Smooth muscle cell of the brain vasculature (primary cell): ENCODE data around the gene TNS3.

ENCODE experiments used
- DNase-seq: peaks from one replicate; pipeline ENCODE4 v3.0.0-alpha.2; 2012; ENCODE audit warnings: low read depth, low spot score

The TNS3 gene

DNA sequence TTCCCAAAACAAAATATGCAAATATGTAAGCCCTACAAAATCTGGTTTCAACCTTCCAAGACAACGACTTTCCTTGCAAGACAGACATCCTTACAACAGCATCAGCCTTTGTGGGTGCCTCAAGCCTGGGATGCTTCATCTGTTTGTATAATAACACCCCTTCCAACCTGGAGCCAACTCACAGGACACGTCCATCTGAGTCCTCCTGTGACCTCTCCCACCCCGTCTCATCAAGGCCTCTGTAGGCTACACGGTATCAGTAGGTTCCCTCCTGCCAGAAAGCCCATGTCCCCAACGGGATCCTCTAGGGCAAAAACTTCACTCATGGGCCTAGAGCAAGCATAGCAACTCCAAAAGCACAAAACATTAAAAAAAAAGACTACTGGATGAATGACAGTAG lies 173.2 kb downstream of the TNS3 start:
- DNase-seq = no peak

DNA sequence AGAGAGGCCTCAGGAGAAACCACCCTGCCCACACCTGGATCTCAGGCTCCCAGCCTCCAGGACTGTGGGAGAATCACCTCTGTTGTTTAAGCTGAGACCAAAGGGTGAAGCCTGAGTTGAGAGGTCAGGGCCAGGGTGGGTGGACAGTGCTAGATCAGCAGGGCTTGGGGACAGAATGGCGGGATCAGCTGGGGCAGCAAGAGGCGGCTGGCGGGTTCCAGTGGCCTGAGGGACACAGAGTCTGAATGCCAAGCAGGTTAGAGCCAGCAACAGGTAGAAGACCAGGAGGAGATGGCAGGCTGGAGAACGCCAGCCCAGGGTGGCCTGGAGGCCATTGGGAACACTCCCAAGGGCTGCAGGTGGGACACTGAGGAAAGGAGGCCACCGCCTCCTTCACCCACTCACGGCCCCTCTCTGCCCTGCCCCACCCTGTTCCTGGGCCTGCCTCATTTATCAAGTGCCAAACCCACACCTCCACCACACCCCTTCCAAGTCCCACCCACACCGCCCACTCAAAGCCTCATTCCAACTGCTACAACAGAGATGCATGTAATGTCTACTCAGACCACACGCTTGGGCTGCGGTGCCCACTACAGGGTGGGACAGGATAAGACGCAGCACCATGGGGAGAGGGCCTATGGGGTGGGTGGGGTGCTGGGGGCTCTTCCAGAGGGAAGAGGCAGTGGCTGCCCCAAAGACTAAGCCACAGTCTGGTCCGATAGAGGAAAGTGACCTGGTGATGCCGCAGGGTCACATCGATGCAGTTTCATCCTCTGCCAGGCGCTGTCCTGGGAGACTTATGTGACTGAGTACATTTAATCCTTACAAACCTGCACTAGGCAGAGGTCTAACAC lies 173.9 kb downstream of the TNS3 start:
- no peak for DNase-seq

DNA sequence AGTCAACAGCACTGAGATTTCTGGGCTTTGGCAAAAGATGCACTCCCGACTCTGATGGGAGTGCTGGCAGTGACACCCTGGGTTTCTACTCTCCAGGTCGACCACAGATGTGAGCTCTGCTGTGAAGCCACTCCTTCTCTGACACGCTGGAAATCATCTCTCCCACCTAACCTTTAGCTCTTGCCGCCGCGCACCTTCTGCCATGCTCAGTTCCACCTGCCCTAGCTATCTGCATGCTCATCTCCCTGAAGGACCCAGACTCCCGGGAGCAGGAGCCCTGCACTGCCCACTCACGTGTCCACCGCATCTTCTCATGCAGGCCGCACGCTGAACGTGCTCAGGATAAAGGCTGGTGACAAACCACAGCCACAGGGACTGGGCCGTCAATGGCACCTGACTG lies 174.8 kb downstream of the TNS3 start:
- no peak for DNase-seq

DNA sequence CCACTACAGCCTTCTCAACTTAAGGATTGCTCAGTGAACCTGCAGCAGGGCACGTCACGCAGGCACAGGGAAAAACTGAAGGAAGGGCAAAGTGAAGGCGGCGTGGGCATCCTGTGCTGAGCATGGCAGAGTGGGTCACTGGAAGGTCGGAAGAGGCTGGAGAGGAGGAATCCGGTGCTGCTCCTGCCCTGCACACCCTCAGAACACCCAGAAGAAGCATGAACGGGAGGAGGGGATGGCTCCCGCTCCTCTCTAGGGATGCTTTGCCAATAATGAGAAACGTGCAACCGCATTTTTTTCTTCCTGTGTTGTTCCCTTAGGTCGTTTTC lies 175.1 kb downstream of the TNS3 start:
- no peak for DNase-seq

DNA sequence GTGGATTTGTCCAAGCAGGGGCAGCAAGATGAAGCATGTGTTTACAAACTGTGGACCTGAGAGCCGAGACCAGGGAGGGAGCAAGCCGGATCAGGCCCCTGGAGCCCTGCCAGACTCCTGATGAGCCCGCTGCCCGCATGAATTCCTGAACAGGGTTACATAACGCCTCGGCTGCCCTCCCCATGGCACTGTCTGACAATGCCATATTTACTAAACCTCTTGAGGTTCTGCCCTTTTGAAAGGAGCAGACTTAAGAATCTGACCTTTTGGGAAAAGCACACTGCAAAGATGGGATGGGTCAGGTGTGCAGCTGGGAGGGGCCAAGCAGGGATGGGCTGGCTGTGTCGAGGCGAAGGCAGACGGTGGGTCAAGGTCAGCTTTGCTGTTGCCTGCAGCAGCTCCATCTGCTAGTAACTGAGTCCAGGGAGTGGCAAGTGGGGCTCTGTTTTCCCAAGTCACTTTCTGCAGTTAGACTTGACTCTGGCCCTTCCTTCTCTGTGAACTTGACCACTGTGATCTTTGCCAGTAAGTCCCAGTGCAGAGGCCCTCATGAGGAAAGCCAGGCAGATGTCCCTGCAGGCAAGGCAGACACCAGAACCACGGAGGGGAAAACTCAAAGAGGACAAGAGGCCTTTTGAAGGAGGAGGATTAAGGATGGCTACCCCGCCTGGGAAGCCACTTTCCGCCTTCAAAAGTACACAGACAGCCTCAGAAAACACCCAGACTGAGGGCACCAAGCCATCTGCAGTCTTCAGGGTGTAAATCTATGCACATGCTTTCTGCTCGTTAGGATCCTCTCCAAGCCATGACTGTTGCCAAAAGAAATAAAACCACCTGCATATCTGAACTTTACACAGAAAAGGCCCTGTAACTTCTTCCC lies 175.8 kb downstream of the TNS3 start:
- no peak for DNase-seq

DNA sequence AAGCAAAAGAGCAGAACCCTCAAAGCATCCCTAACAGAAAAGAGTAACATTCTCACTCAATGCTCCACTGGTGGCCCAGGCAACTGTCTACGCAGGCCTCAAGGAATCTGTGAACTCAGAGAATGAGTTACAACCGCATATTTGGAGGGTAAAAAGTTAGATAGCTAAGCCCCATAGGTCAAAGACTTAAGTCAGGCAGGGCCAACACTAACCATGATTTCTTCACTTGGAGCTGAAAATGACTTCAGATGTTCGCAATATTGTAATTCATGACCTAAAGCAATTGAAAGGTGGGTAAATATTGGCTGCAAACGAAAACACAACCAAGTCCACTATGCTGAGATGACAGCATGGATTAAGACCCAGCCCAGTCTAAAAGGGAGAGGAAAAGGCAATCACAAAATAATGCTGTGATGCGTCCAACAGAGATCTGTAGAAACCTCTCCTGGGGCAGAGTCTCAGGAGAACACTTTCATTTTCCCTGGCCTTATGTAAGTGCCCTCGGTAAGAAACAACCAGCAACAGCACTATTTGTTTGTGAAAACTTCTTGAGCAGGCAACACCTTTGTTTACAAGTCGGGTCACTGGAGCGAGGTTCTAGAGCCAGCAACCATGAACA lies 176.5 kb downstream of the TNS3 start:
- DNase-seq = no peak

DNA sequence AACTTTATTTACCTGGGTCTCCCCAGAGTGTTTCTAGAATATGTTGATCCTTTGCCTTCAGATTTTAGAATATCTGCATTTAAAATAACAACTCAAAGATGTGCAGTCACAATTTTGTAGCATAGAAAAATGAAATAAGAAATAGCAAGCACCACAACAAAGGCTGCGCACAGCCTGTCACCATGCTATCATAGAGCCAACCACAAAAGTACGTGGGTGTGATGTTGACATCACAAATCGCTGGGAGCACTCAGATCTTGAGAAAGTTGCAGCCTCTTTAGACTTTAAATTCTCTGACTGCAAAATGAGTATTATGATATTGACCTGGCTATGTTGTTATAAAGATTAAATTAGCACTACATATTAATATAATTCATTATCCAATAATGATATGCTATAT lies 177.9 kb downstream of the TNS3 start:
- no peak for DNase-seq

DNA sequence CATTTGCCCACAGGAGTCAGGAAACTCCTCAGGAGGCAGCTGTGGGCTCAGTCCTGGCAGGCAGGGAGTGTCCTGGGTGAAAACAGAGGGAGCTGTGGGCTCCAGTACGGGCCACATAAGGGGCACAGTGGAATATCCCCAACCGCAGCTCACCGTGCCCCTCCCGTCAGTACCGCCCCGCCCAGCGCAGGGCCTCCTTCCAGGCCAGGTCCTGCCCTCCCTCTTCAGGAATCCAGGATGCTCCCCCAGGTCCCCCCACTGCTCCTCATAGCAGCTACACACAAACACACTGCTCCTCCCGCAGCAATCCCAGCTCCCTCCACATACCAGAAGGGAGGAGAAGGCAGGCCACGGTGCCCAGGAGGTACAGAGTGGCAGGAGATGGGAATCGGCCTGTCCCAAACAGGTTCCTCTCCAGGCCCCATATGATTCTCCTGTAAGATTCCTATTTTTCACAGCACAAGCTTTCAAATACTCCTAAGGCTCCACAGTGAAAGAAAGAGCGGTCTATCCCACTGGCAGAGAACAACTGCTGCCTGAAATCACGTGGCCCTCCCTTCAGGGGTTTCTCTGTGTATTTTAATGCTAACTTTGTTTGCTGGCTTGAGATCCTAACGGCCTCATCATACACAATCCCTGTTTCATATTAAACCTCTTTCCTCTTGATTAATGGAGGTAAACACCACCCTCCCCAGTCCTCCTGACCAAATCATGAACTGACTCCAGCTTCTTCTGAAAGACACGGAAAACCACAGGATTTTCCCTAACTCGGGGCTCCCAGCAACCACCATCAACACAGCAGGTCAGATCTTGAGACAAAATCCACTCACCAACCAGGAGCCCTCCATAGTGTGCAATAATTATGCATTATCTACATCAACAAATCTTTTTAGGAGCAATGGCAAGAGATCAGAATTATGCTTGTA lies 178.7 kb downstream of the TNS3 start:
- DNase-seq = no peak

DNA sequence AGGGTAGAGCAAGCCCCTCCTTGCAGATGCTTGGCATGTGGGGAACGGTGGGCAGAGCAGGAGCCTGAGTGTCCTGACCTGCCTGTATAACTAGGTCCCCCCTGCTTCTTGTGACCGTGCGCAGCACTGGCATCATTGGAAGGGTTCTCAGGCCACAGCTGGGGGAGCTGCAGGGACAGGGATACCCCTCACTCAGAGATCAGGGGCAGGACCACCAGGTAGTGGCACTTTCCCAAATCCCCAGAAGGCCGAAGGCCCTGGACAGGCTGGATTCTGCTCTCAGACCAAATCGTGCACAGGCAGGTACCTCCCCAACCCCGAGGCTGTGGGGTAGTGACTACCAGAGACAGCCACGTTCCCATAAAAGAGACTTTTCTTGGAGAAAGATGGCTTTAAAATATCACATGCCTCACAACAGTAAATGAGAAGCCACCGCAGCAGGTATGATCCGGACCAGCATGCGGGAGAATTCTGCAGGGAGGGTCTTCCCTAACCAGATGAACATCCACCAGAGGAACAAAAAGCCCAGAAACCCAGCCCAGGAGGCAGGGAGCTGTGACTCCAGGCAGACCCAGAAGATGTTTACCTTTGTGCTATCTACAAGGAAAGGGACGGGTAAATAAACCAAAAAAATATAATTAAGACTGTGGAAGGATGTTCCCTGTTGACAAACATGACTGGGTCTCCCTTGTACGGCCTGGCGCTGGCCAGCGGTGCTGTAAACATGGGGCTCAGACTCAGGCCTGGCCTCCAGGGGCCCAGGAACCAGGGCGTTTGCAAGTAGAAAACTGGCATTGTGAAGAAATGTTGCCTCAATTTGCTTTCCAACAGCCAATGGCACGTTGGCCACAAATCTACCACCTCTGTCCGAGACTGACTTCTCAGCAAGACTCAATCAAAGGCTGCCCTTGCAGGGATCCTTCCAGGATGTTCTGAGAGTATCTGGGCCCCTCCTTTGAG lies 180.0 kb downstream of the TNS3 start:
- no peak for DNase-seq

DNA sequence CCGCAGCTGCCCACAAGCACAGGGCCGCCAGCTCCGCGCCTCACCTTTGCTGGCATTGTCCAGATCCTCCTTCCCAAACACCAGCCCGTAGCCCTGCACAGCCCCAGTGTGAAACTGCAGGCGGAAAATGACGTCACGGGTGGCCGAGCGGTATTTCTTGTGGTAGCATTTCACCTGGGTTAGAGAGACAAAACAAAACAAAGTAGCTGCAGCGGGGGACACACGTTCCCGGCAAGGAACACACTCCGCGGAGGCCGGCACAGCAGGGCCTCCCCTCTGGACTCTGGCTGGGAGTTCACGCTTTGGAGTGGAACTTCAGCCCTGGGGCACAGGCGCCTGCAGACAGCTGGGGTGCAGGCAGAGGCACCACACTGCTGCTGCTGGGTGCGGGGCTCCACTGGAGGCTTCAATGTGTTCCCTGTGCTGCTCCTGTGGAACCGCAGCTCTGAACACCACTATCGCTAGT lies 181.1 kb downstream of the TNS3 start:
- no peak for DNase-seq

DNA sequence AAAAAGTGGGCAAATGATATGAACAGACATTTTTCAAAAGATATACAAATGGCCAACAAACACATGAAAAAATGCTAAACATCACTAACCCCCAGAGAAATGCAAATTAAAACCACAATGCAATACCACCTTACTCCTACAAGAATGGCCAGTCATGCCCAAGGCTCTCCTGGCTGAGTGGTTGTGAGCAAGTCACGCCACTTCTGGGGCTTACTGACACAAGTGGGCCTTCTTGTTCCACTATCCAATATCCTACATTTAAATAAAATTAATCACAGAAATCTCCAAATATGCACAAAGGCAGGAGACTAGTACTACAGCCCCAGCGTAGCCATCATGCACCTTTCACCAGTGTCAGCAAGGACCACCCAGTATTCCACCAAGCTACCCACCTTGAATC lies 181.9 kb downstream of the TNS3 start:
- DNase-seq = no peak

DNA sequence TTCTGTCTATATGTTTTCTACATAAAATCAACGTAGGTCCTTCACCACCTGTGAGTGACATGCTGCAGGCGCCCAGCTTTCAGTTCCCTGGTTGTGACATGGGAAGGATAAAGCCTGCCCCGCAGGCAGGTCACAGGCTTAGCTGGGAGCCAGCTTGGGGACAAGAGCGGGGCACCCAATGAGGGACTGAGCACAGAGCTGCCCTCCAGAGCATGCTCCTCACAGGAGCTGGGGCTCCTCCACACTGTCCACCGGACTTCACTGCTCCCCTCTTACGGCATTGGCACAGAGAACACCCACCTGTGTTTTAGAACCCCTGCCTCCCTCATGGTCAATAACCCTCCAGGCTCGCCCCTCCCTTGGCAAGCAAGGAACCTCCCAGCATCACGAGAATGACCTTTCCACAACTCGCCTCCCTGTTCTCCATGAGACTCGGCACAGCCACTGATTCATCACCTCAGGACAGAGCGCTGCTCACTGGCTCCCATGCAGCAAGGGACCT lies 187.1 kb downstream of the TNS3 start:
- no peak for DNase-seq

DNA sequence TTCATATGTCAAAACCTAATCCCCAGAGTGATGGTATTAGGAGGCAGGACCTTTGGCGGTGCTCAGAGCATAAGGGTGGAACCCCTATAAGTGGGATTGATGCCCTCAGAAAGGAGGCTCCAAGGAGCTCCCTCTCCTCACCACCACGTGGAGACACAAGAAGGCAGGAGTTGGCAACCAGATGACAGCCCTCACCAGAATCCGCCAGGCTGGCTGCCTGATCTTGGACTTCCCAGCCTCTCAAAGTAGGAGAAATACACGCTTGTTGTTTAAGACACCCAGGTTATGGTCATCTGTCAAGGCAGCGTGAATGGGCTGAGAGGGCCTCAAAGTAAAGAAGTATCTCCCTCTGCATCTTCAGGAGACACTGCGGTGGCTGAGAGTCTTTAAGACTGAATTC lies 187.7 kb downstream of the TNS3 start:
- no peak for DNase-seq

DNA sequence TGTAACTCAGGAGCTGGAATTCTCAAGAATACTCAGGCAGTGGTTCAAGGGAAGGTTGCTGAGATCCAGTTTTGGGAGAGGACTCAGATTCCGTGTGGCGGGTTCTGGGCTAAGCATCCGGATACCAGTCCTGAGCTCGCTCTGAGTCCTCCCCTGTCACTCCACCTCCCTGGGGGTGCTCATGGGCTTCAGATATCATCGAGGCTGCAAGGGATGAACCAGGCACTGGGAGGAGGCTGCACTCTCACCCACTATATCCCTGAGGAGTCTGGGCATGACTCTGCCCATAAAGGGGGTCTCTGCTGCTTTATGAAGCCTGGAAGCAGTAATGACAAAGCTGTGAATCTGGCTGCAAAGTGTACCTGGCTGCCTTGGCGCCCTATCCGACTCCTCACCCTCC lies 188.5 kb downstream of the TNS3 start:
- no peak for DNase-seq

DNA sequence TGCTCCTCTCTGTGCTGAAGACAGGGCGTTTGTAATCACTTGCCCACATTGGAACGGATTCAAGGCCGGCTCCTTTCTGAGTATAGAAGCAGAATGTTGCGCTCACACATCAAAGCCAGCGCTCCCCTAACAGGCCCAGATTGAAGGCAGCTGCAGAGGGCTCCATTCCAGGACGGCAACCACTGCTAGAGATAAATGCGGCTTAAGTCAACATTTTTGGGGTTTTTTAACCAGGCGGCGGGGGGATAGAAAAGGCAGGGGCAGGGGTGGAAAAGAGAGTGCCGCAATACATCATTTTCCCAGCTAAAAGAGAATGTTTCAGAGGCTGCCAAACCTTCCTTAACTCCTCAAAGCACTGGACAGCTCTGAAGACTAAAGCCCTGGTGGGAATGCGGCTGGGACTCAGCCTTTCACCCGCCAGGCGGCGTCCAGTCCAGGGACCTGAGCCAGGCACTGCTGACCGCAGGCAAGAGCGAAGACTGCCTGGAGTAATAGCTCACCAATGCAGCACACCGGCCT lies 189.6 kb downstream of the TNS3 start:
- DNase-seq = no peak

DNA sequence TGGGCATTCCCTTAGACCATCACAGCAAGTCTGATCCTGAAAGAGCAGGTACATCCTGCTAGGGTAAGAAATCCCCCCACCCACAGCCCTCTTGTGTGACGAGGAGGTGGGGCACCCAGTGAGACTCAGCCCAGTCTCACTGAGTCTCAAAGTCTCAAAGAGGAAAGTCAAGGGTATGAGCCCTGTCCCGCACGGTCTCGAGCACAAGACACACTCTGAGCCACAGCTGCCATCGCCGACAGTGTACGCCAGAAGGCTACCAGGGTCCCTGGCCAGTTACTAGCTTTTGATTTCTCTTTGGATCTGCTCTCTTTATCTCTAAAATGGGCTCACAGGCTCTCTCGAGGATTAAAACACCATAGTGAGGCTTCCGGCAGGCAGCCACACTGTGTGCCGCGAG lies 190.2 kb downstream of the TNS3 start:
- DNase-seq = no peak

DNA sequence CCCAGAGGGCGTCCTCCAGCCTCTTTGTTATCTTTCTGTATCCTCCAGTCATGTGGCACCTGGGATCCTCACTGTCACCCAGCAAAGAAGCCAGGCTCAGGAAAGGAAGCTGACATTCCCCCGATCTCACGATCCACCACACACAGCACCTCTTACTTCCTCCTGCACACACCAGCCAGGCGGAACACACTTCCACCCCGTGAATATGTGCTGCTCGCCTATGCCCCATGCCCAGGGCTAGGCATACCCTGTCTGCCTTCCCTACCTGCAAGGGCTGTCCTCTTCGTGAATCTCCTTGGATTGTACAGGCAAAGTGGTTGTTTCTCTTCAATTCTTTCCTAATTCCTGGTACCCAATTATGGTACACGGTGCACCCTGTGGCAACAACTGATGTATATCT lies 191.0 kb downstream of the TNS3 start:
- no peak for DNase-seq

DNA sequence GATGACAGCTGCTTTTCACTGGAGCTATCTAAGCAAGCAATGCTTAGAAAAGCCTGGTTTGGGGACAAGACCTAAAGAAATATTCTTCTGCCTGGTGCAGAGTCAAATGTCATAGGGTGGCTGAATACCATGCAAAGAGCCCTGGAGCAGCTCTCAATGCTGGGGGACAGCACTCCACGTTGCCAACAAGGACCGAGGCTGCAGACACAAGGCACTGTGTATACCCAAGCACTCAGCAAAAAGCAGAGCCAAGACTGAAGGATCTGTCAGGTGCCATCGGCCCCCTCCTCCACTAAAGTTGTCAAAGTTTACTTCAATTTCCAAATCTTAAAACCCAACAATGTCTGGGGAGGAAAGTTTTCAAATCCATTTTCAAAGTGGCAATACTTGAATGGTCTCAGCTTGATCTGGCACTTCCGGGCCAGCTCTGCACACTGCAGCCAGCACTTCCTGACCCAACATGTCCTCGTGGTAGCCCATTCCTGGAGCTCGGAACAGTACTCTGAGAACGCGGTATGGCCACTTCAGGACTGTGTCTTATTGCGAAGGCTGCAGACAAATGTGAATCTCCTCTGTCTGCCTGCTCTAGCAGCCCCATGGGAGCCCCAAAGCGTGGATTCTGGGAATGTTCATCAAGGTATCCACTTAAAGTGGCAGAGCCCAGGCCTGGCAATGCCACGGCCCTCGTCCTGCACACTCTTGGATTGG lies 191.8 kb downstream of the TNS3 start:
- no peak for DNase-seq
